ENCODE results near the gene KLHL17. TPM values are rescaled to one million over a fixed set of nuclear protein-coding genes. Genes with fewer than 3 reads are reported as not detected.

Gene KLHL17
- total and polyA plus RNA-seq, 10 of the 15 experiments (the other 5 are each of a cell fraction or from before 2014, with no cell fraction given): 0.03 to 30.6 (median 5.3) TPM

GRCh38 chr1:1013922-1014648, 53.7 kb downstream of the KLHL17 start (continued):
- TF ChIP-seq ZBTB40 (IDR thresholded peaks at IDR 0.05; ENCODE audit: borderline replicate concordance): 0 out of 2 replicates have a peak, but pooled peaks have one; percentile 37
- no peak; the same call in 1 of the 2 replicates for TF ChIP-seq POLR2AphosphoS5 (IDR thresholded peaks at IDR 0.05; ENCODE audit: low read length)
- TF ChIP-seq TCF3 (IDR thresholded peaks at IDR 0.05; ENCODE audit: borderline replicate concordance, insufficient read depth, low read depth, low read length): no peak
- TF ChIP-seq ZNF207 (IDR thresholded peaks at IDR 0.05; ENCODE audit: borderline replicate concordance): no peak
- peak; percentile 97 for TF ChIP-seq MLLT1 (IDR thresholded peaks at IDR 0.05)
- TF ChIP-seq PBX3 (IDR thresholded peaks at IDR 0.05; ENCODE audit: insufficient replicate concordance, low read depth, low read length): no peak
- TF ChIP-seq KAT2A (conservative IDR thresholded peaks at IDR 0.05; ENCODE audit: control insufficient read depth, low read depth, low read length): no peak
- no peak for TF ChIP-seq TCF7 (IDR thresholded peaks at IDR 0.05; ENCODE audit: borderline replicate concordance)
- no peak for TF ChIP-seq PRDM15 (CRISPR knock-in tag; IDR thresholded peaks at IDR 0.05)
- TF ChIP-seq NR2C2 (IDR thresholded peaks at IDR 0.05; ENCODE audit: borderline replicate concordance, control insufficient read depth, insufficient read length, low read depth): no peak
- TF ChIP-seq PAX8 (IDR thresholded peaks at IDR 0.05): no peak
- TF ChIP-seq POLR2A (IDR thresholded peaks at IDR 0.05; ENCODE audit: low read depth, low read length): peak; percentile 29; the same call in 1 of the 2 replicates
- no peak for TF ChIP-seq LARP7 (IDR thresholded peaks at IDR 0.05)
- peak; percentile 84 for TF ChIP-seq YY1 (IDR thresholded peaks at IDR 0.05; ENCODE audit: low read depth, low read length)
- TF ChIP-seq SIX5 (IDR thresholded peaks at IDR 0.05; ENCODE audit: low read depth, low read length, severe bottlenecking): no peak
- TF ChIP-seq MEF2A (IDR thresholded peaks at IDR 0.05; ENCODE audit: insufficient read depth, low read depth, low read length): no peak
- no peak for TF ChIP-seq BRCA1 (IDR thresholded peaks at IDR 0.05; ENCODE audit: low read depth, low read length)
- TF ChIP-seq ETV6 (conservative IDR thresholded peaks at IDR 0.05 in 1 of 2, IDR thresholded peaks at IDR 0.05 in 1 of 2; ENCODE audit: borderline replicate concordance in 1 of 2, low read depth in 1 of 2): no peak
- TF ChIP-seq RBBP5 (conservative IDR thresholded peaks at IDR 0.05): no peak
- TF ChIP-seq TAF1 (IDR thresholded peaks at IDR 0.05; ENCODE audit: borderline replicate concordance, low read depth, low read length): peak; percentile 57; the same call in 1 of the 2 replicates
